SKM-1 treated with dmso at 0.1 percent for 144 hours (cell line): ENCODE measurements around the gene RCAN3.

Source experiments
- DNase-seq: peaks from one replicate; lab custom pipeline; 2025; ENCODE audit not compliant: unreplicated experiment; lab: John Stamatoyannopoulos, UW

The RCAN3 gene

GRCh38 chr1:24572301-24572700 is 69.7 kb downstream of the RCAN3 start:
- DNase-seq, result no peak

- no peak for DNase-seq
These were observed 73.4 kb downstream of the RCAN3 start for GRCh38 chr1:24575905-24576587.

DNA sequence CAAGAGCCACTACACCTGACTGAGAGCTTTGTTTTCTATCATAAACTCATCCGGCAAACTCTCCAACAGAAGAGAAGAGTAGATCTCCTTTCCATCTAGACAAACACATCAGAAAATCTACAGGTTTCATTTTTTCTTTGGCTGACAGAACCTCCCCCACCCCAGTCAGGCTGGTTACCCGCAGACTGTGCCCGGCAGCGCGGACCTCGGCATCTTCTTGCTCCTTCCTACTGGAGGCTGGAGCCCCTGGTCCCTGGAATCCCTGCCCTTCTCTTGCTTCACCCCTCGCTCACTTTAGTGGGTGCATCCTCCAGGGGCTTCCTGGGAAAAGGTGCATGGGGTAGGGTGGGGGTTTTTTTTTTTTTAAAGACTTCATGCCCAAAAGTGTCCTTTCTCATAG is 76.2 kb downstream of the RCAN3 start:
- no peak for DNase-seq

DNA sequence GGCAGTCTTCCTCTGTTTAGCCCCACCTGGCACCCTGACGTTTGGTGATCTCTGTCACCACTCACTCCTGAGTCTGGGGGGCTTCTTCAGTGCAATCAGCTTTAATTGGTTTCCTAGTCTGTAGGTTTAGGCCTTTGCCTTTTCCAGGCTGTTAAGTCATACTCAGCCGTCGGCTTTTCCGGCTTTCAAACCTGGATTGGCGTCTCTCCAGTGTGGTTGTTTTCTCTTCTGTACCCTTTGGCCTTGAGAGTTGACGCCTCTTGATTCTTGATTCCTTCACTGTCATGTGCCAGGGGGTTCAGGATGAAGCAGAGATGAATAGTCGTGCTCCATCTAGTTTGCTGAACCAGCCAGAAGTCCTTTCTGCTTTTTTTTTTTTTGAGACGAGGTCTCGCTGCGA is 78.1 kb downstream of the RCAN3 start:
- DNase-seq, result no peak

DNA sequence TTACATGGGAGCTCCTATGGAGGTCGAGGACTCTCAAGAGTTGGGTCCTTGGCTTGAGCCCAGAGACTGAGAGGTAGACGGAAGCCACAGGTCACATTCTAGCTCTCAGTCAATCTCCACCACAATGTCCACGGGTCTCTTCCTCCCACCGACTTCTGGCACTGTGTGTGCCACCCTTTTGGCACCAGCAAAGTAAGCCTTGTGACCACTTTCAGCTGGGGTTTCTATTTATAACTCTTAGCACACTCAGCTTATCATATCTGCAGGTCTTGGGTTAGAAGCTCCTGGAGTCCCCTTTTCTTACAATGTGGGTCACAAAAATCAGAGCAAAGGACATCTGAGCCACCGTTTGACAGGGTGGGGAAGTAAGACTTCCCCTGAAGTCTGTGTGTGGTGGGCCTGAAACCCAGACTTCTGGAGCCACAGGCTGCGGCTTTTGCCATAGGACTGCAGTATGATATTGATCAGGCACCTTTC is 81.6 kb downstream of the RCAN3 start:
- no peak for DNase-seq

GRCh38 chr1:24586119-24586518 is 83.5 kb downstream of the RCAN3 start:
- DNase-seq, result no peak

- DNase-seq, result peak; percentile 51
These were observed 84.6 kb downstream of the RCAN3 start for GRCh38 chr1:24586970-24587820.

GRCh38 chr1:24588573-24588972 is 85.9 kb downstream of the RCAN3 start:
- no peak for DNase-seq

- DNase-seq, result no peak
These were observed 86.6 kb downstream of the RCAN3 start for GRCh38 chr1:24589200-24589599.
